ENCODE measurements around the gene MGAT5. TPM values are rescaled to one million over a fixed set of nuclear protein-coding genes. Genes with fewer than 3 reads are reported as not detected.

Gene MGAT5
- total RNA-seq, 3 donors from 2014 or later (not counting 1 experiment from before 2014, with no cell fraction given), result 39.7 to 58.2 (median 57.0) TPM

- H3K4me1 Mint-ChIP-seq, result peaks cover 40 to 46% of the 10 kb centered on the region in 2 donors
- H3K27ac Mint-ChIP-seq, result no peak overlapping the region
These were observed 29.9 kb upstream of the MGAT5 start for GRCh38 chr2:134224005-134224404.

GRCh38 chr2:134225173-134225572 is 28.7 kb upstream of the MGAT5 start:
- H3K27ac Mint-ChIP-seq, result no peak overlapping the region
- DNase-seq, result no peak
- intact Hi-C loops (cut with micrococcal nuclease), result no loop called here

More at GRCh38 chr2:134224005-134224404, 29.9 kb upstream of the MGAT5 start:
- no peak for ATAC-seq
- no peak for DNase-seq
- Histone ChIP-seq H3K4me3 (ENCODE audit: low read length) (no peak overlapping the region), H3K9me3 (ENCODE audit: control insufficient read depth, insufficient read depth, low read length) (peaks cover 4% of the 10 kb centered on the region), H3K27ac (ENCODE audit: low read length) (no peak overlapping the region), H3K27me3 (ENCODE audit: control insufficient read depth, insufficient read depth, low read length) (no peaks in the 10 kb centered on the region), H3K4me1 (ENCODE audit: control insufficient read depth, insufficient read depth, low read length) (peaks cover 16% of the 10 kb centered on the region), H3K36me3 (ENCODE audit: control insufficient read depth, insufficient read depth, low read length) (no peaks in the 10 kb centered on the region)
- Mint-ChIP-seq H3K27me3 (ENCODE audit: low read depth in 2 of 2) (no peaks in the 10 kb centered on the region), H3K36me3 (no peaks in the 10 kb centered on the region), H3K9me3 (no peaks in the 10 kb centered on the region), H3K4me3 (no peak overlapping the region)
- WGBS (ENCODE audit: insufficient coverage), result 92% methylated on average over 3 of the region's 3 CpGs
- intact Hi-C loops (cut with micrococcal nuclease), result no loop called here
- no peak for TF ChIP-seq CTCF (IDR thresholded peaks at IDR 0.05)

GRCh38 chr2:134225841-134226240 is 28.0 kb upstream of the MGAT5 start:
- Histone ChIP-seq H3K9me3 (ENCODE audit: control insufficient read depth, insufficient read depth, low read length) (peaks cover 4% of the 10 kb centered on the region), H3K27me3 (ENCODE audit: control insufficient read depth, insufficient read depth, low read length) (no peaks in the 10 kb centered on the region), H3K36me3 (ENCODE audit: control insufficient read depth, insufficient read depth, low read length) (no peaks in the 10 kb centered on the region), H3K27ac (ENCODE audit: low read length) (no peak overlapping the region), H3K4me1 (ENCODE audit: control insufficient read depth, insufficient read depth, low read length) (no peaks in the 10 kb centered on the region), H3K4me3 (ENCODE audit: low read length) (no peak overlapping the region)
- intact Hi-C loops (cut with micrococcal nuclease), result no loop called here
- no peak overlapping the region for H3K4me3 Mint-ChIP-seq
- no peaks in the 10 kb centered on the region for H3K27me3 Mint-ChIP-seq (ENCODE audit: low read depth in 2 of 2)
- ATAC-seq (no peak), DNase-seq (no peak)
- WGBS (ENCODE audit: insufficient coverage), result 92% methylated on average over 2 of the region's 2 CpGs
- H3K4me1 Mint-ChIP-seq, result peaks cover 31 to 39% of the 10 kb centered on the region in 2 donors
- no peaks in the 10 kb centered on the region for H3K36me3 Mint-ChIP-seq
- H3K9me3 Mint-ChIP-seq, result no peaks in the 10 kb centered on the region
- no peak overlapping the region for H3K27ac Mint-ChIP-seq
- TF ChIP-seq CTCF (IDR thresholded peaks at IDR 0.05), result no peak

More at GRCh38 chr2:134225173-134225572, 28.7 kb upstream of the MGAT5 start:
- no peak for TF ChIP-seq CTCF (IDR thresholded peaks at IDR 0.05)
- H3K4me3 ChIP-seq (ENCODE audit: low read length), result no peak overlapping the region
- Mint-ChIP-seq H3K4me3 (no peak overlapping the region), H3K27me3 (ENCODE audit: low read depth in 2 of 2) (no peaks in the 10 kb centered on the region), H3K9me3 (no peaks in the 10 kb centered on the region), H3K4me1 (peaks cover 34 to 41% of the 10 kb centered on the region in 2 donors), H3K36me3 (no peaks in the 10 kb centered on the region)
- H3K27ac ChIP-seq (ENCODE audit: low read length), result no peak overlapping the region
- H3K9me3 ChIP-seq (ENCODE audit: control insufficient read depth, insufficient read depth, low read length), result peaks cover 4% of the 10 kb centered on the region
- no peaks in the 10 kb centered on the region for H3K27me3 ChIP-seq (ENCODE audit: control insufficient read depth, insufficient read depth, low read length)
- whole genome bisulfite sequencing (ENCODE audit: insufficient coverage), result 86% methylated on average over 1 of the region's 2 CpGs
- H3K4me1 ChIP-seq (ENCODE audit: control insufficient read depth, insufficient read depth, low read length), result peaks cover 5% of the 10 kb centered on the region
- no peak for ATAC-seq
- H3K36me3 ChIP-seq (ENCODE audit: control insufficient read depth, insufficient read depth, low read length), result no peaks in the 10 kb centered on the region

GRCh38 chr2:134226601-134227000 is 27.3 kb upstream of the MGAT5 start:
- intact Hi-C loops (cut with micrococcal nuclease), result no loop called here
- DNase-seq (no peak), ATAC-seq (no peak)
- no peak overlapping the region for H3K27ac ChIP-seq (ENCODE audit: low read length)
- peaks cover 2% of the 10 kb centered on the region for H3K4me1 ChIP-seq (ENCODE audit: control insufficient read depth, insufficient read depth, low read length)
- H3K27me3 ChIP-seq (ENCODE audit: control insufficient read depth, insufficient read depth, low read length), result no peaks in the 10 kb centered on the region
- H3K36me3 ChIP-seq (ENCODE audit: control insufficient read depth, insufficient read depth, low read length), result no peaks in the 10 kb centered on the region
- H3K4me3 Mint-ChIP-seq, result no peak overlapping the region
- H3K27ac Mint-ChIP-seq, result peak overlapping the region in 1 of 2 donors; percentile 15
- H3K4me1 Mint-ChIP-seq, result peaks cover 35 to 39% of the 10 kb centered on the region in 2 donors
- WGBS (ENCODE audit: insufficient coverage), result 78% methylated on average over 4 of the region's 4 CpGs
- H3K9me3 ChIP-seq (ENCODE audit: control insufficient read depth, insufficient read depth, low read length), result peaks cover 4% of the 10 kb centered on the region
- no peak for TF ChIP-seq CTCF (IDR thresholded peaks at IDR 0.05)
- H3K4me3 ChIP-seq (ENCODE audit: low read length), result no peak overlapping the region
- H3K9me3 Mint-ChIP-seq, result no peaks in the 10 kb centered on the region
- H3K36me3 Mint-ChIP-seq, result no peaks in the 10 kb centered on the region
- no peaks in the 10 kb centered on the region for H3K27me3 Mint-ChIP-seq (ENCODE audit: low read depth in 2 of 2)
